OCI-M2 (cell line): ENCODE results near the gene CD302.
"Not testable (repeated sequence)": the region's sequence is repeated elsewhere in the genome, so short reads cannot be mapped to it uniquely, and the experiment has no call there.

Experiments used
- DNase-seq: peaks from one replicate; lab custom pipeline; 2025; ENCODE audit not compliant: unreplicated experiment; lab: John Stamatoyannopoulos, UW

The CD302 gene

DNA sequence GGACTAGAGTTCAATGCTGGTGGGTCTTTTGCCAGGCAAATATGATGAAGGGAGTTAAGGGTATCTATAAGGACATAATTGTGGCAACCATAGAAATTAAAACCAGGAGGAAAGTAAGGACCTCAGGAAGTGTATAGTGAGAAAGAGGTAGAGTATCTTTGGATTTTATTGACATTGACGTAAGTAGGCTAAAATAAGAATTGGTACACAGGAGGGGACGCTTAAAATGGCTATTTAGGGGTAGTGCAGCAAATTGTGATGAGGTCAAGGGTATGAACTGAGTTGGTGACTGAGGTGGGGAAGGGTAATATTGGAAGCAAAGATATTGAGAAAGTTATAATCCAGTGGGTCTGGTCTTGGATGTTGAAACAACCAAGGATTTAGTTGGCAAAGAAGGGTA lies 43.0 kb downstream of the CD302 start:
- no peak for DNase-seq

- no peak for DNase-seq
Observed at GRCh38 chr2:159753797-159754196, 44.2 kb downstream of the CD302 start.

DNA sequence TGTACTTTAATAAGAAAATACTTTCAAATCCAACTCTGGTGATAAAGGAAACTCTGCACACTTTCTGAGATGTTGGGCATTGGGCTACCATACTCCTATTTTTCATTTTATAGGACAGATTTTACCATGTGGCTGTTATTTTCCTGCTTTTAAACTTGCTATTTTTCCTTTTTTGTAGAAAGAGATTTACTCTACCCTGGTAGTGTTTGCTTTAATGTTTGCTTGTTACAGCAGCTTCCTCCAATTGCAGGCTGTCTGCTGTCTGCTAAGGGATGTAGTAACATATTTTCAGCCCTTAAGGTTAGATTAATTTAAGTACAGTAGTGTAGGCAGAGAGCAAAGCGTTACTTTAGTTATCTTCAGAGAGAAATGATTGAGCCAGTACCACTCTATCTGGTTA lies 47.1 kb downstream of the CD302 start:
- no peak for DNase-seq

GRCh38 chr2:159748089-159748488 lies 49.9 kb downstream of the CD302 start:
- no peak for DNase-seq

DNA sequence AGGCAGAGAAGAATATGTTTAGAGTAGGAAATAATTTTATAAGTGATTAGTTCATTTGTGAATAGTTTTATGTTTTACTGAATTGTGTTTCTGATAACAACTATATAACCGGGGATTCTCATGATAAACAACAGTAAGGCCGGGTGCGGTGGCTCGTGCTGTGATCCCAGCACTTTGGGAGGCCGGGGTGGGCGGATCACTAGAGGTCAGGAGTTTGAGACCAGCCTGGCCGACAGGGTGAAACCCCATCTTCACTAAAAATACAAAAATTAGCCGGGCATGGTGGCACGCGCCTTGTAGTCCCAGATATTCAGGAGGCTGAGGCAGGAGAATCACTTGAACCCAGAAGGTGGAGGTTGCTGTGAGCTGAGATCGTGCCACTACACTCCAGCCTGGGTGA lies 52.8 kb downstream of the CD302 start:
- not testable (repeated sequence) for DNase-seq

- no peak for DNase-seq
Observed at GRCh38 chr2:159744363-159744762, 53.6 kb downstream of the CD302 start.

DNA sequence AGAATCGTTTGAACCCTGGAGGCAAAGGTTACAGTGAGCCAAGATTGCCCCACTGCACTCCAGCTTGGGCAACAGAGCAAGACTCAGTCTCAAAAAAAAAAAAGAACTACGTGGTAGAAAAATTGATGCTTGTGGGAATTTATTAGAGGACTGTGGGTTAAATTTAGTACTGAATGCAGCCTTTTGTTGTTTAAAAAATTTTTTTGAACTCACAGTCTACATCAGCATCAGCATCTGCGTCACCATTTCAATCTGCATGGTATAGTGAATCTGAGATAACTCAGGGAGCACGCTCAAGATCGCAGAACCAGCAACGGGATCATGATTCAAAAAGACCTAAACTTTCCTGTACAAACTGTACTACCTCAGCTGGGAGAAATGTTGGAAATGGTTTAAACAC lies 55.2 kb downstream of the CD302 start:
- no peak for DNase-seq

DNA sequence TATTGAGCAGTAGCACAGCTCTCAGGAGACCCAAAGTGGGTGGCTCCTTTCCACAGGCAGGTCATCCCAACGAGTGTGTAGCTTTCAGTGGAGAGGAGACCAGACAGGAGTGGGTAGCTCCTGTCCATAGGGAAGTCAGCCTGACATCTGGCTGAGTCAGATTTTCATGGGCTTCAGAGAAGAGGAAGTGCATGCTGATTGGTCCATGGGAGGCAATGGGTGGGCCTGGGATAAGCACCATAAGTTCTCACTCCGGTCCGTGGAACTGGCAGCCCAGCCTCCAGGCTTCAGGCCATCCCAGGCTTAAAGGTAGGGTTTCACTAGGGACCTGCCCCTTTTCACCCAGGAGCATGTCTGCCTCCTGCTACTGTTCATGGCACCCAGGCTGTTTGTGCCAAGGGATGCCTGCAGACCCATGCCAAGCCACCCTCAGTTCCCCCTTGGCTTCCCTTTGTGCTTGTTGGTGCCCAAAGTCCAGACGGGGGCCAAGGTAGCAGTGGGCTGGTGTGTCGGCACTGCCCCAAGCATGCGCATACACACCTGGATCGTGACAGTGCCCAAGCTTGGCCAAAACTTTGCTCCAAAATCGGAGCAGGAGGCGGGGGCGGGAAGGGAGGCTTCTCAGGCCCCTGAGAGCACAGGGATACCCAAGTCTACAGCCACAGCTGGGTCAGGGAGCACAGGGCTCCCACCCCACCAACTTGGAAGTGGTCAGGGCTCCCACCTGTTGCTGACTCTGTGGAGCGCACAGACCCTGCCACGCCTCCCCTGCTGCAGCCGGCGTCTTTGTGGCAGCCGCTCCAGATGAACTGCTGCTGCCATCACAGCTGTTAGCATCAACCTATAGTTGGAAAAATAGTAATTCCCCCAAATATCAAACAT lies 59.3 kb downstream of the CD302 start:
- no peak for DNase-seq

DNA sequence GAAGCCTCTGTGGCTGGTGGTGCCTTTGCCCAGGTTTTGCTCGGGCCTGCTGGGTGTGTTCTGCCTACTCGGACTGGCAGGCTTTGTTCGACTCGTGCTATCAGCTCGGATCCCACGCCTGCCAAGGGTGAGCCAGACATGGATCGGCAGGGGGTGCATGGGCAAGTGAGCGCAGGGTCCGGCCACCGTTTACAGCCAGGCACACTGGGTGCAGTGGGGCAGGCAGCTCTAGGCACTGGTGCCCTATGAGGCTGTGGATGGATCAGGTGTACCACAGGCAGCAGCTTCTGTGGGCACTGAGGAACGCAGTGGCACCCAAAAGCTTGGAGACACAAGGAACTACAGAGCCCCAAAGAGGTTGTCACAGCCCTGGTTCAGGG lies 60.1 kb downstream of the CD302 start:
- no peak for DNase-seq

DNA sequence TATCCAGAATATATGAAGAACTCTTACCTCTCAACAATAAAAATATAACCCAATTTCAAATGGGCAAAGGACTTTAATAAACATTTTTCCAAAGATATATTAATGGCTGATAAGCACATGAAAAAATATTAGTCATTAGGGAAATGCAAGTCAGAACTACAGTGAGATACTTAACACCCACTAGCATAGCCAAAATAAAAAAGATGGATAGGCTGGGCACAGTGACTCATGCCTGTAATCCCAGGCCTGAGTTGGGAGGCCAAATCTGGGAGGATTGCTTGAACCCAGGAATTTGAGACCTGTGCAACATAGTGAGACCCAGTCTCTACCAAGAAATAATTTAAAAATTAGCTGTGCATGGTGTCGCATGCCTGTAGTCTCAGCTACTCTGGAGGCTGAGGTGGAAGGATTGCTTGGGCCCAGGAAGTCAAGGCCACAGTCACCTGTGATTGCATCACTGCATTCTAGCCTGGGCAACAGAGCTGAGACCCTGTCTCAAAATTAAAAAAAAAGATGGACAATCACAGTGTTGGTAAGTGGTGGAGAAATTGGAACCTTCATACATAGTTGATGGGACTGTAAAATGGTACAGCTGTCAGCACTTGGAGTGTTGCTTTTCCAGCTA lies 60.6 kb downstream of the CD302 start:
- DNase-seq, result no peak

DNA sequence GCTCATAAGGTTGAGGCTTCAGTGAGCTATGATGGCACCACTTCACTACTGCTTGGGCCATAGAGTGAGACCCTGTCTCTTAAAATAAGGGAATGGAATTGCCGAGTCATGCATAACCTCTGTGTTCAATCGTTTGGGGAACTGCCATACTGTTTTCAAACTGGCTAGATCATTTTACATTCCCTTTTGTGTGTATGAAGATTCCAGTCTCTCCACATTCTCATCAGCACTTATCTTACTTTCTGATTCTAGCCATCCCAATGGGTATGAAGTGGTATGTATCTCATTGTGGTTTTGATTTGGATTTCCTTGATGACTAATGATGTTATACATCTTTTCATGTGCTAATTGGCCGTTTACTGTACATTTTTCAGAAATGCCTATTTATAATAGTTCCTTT lies 62.0 kb downstream of the CD302 start:
- no peak for DNase-seq

DNA sequence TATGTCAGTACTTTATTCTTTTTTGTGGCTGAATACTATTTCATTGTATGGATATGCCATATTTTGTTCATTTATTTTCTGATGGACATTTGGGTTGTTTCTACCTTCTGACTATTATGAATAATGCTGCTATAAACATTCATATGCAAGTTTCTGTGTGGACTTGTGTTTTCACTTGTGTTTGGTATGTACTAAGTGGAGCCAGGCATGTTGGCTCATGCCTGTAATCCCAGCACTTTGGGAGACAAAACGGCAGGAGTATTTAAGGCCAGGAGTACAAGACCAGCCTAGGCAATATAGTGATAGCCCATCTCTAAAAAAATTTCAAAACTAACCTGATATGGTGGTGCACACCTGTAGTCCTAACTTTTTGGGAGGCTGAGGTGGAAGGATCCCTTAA lies 62.4 kb downstream of the CD302 start:
- no peak for DNase-seq

GRCh38 chr2:159728629-159729028 lies 69.4 kb downstream of the CD302 start:
- no peak for DNase-seq

GRCh38 chr2:159725713-159726112 lies 72.3 kb downstream of the CD302 start:
- DNase-seq, result no peak

- not testable (repeated sequence) for DNase-seq
Observed at GRCh38 chr2:159724795-159725572, 73.0 kb downstream of the CD302 start.

GRCh38 chr2:159722580-159722979 lies 75.4 kb downstream of the CD302 start:
- DNase-seq, result no peak

GRCh38 chr2:159720676-159721075 lies 77.3 kb downstream of the CD302 start:
- DNase-seq, result no peak
